DND-41 (cell line): Measurements from ENCODE around the gene CCL23.
"Not testable (repeated sequence)": the region's sequence is repeated elsewhere in the genome, so short reads cannot be mapped to it uniquely, and the experiment has no call there.

Source experiments
- ATAC-seq: fragments of 200-7000 bp; cut with Tn5 transposase; 3 replicates; pipeline ENCODE4 v1.9.1; 2021; ENCODE audit warnings: low read depth; ENCODE audit not compliant: insufficient read depth
- DNase-seq: peaks from one replicate; pipeline ENCODE4 v3.0.0-alpha.2; 2020
- H2AFZ ChIP-seq: 2 replicates; pipeline ENCODE4 v1.6.0; 2012; ENCODE audit warnings: low read depth, low read length
- H3K27ac ChIP-seq: 2 replicates; pipeline ENCODE4 v1.5.1; 2012; ENCODE audit warnings: low read length, inconsistent platforms
- H3K27me3 ChIP-seq: fragments of 200-600 bp; sonication (generic); 2 replicates; pipeline ENCODE4 v1.6.0; 2012; ENCODE audit warnings: low read length, mild to moderate bottlenecking, inconsistent platforms; ENCODE audit not compliant: insufficient read depth, poor library complexity
- H3K36me3 ChIP-seq: 2 replicates; pipeline ENCODE4 v1.5.1; 2012; ENCODE audit warnings: low read length, inconsistent platforms; ENCODE audit not compliant: insufficient read depth
- H3K4me1 ChIP-seq: 2 replicates; pipeline ENCODE4 v1.5.1; 2012; ENCODE audit warnings: mild to moderate bottlenecking, low read length; ENCODE audit not compliant: insufficient read depth
- H3K4me2 ChIP-seq: 2 replicates; pipeline ENCODE4 v1.6.0; 2012; ENCODE audit warnings: mild to moderate bottlenecking, moderate library complexity, low read length, inconsistent platforms; ENCODE audit not compliant: insufficient read depth
- H3K4me3 ChIP-seq, 2 experiments: fragments of 200-600 bp in 1 of 2; shearing (Covaris generic) in 1 of 2; 2 replicates each; pipeline ENCODE4 v1.5.1; 2012 to 2016; ENCODE audit warnings: inconsistent platforms in 2 of 2, low read length in 2 of 2, mild to moderate bottlenecking in 2 of 2, low read depth in 1 of 2, moderate library complexity in 1 of 2
- H3K79me2 ChIP-seq: 2 replicates; pipeline ENCODE4 v1.6.0; 2012; ENCODE audit warnings: low read length, inconsistent platforms; ENCODE audit not compliant: insufficient read depth
- H3K9ac ChIP-seq: 2 replicates; pipeline ENCODE4 v1.6.0; 2012; ENCODE audit warnings: low read depth, mild to moderate bottlenecking, inconsistent platforms, low read length, moderate library complexity
- H3K9me3 ChIP-seq: 2 replicates; pipeline ENCODE4 v1.5.1; 2012; ENCODE audit warnings: low read length, moderate library complexity, mild to moderate bottlenecking, inconsistent platforms; ENCODE audit not compliant: insufficient read depth, severe bottlenecking
- H4K20me1 ChIP-seq: 2 replicates; pipeline ENCODE4 v1.6.0; 2012; ENCODE audit warnings: low read length; ENCODE audit not compliant: insufficient read depth
- EZH2 ChIP-seq: IDR thresholded peaks from 3 replicates; pipeline ENCODE4 v1.6.1; 2012; ENCODE audit warnings: borderline replicate concordance, low read depth, mild to moderate bottlenecking, moderate library complexity, low read length, inconsistent platforms; ENCODE audit not compliant: severe bottlenecking
- TF ChIP-seq, protein P1 (sequence below): IDR thresholded peaks from 2 replicates; pipeline ENCODE4 v1.5.1; 2012; ENCODE audit warnings: borderline replicate concordance, low read length, moderate library complexity, mild to moderate bottlenecking; ENCODE audit not compliant: poor library complexity, severe bottlenecking; ENCODE audit errors: extremely low read depth

CCL23 gene

DNA sequence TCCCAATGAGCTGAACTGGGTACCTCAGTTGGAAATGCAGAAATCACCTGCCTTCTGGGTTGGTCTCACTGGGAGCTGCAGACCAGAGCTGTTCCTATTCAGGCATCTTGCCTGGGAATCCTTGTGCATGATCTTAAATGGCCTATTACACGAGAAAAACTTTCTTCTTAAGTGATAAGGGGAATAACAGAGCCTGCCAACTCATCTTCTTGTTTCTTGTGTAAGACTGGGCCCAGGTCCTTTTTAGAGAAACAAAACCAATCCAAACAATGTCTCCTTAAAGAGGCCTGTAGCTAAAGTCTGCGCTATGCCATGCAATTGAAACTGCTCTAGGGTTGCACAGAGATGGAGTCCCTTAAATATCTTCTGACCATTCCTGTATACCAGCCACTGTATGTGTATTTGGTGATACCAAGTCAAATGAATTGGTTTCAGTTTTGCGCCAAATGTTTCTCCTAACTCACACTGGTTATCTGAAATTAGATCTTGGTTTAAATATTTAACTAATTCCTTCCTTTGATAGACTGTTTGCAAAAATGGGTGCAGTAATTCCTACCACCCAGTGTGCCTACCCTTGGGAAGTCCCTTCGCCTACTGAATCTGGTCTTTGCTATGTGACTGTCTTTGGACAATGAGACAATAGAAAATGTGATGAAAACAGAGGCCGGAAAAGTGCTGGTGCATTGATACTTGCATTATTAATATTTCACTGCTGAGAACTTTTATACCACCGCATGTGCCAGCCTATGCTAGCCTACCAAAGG is 6.5 kb upstream of the CCL23 start:
- ATAC-seq: no peak
- Histone ChIP-seq H3K9me3 (no peaks in the 10 kb centered on the region), H3K36me3 (no peaks in the 10 kb centered on the region), H3K4me2 (no peak overlapping the region), H3K27me3 (peaks cover 9% of the 10 kb centered on the region), H3K79me2 (no peaks in the 10 kb centered on the region), H2AFZ (no peak overlapping the region), H3K9ac (no peak overlapping the region), H3K4me1 (no peaks in the 10 kb centered on the region), H3K4me3 (no peak overlapping the region), H4K20me1 (no peaks in the 10 kb centered on the region), H3K27ac (no peak overlapping the region)
- DNase-seq: no peak
- TF ChIP-seq, protein P1, sequence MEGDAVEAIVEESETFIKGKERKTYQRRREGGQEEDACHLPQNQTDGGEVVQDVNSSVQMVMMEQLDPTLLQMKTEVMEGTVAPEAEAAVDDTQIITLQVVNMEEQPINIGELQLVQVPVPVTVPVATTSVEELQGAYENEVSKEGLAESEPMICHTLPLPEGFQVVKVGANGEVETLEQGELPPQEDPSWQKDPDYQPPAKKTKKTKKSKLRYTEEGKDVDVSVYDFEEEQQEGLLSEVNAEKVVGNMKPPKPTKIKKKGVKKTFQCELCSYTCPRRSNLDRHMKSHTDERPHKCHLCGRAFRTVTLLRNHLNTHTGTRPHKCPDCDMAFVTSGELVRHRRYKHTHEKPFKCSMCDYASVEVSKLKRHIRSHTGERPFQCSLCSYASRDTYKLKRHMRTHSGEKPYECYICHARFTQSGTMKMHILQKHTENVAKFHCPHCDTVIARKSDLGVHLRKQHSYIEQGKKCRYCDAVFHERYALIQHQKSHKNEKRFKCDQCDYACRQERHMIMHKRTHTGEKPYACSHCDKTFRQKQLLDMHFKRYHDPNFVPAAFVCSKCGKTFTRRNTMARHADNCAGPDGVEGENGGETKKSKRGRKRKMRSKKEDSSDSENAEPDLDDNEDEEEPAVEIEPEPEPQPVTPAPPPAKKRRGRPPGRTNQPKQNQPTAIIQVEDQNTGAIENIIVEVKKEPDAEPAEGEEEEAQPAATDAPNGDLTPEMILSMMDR: no peak
- TF ChIP-seq EZH2: no peak

DNA sequence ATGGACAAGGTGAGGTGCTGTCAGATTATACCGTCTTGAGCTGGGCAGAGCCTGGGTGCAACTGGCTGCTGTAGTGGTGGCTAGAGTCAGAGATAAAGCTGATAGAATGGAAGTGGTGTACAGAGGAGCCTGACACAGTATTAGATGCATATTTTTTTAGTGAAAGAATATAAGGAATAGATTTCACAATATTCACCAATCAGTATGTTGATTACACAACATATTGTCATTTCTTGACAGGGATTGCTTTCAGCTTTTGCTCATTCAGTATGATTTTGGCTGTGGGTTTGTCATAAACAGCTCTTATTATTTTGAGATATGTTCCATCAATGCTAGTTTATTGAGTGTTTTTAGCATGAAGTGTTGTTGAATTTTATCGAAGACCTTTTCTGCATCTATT is 1.7 kb upstream of the CCL23 start:
- no peak for ATAC-seq

DNA sequence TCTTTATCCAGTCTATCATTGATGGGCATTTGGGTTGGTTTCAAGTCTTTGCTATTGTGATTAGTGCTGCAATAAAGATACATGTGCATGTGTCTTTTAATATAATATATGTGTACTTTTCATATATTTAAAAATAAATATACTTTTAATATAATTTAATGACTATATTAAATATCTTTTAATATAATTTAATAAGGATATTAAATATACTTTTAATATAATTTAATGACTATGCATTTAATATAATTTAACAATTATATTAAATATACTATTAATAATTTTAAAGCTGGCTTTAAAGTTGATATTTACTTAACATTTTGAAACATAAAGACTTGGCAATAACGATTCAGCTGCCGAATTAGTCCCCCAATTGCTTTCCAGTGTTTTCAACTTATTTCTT is 1.2 kb downstream of the CCL23 start:
- no peak overlapping the region for H3K27ac ChIP-seq
- H3K9me3 ChIP-seq: no peaks in the 10 kb centered on the region
- ATAC-seq (no peak), DNase-seq (no peak)
- no peaks in the 10 kb centered on the region for H3K79me2 ChIP-seq
- no peak overlapping the region for H3K4me3 ChIP-seq
- H2AFZ ChIP-seq: no peak overlapping the region
- no peak for TF ChIP-seq EZH2
- TF ChIP-seq, protein P1: no peak
- no peak overlapping the region for H3K4me2 ChIP-seq
- peaks cover 10% of the 10 kb centered on the region for H3K27me3 ChIP-seq
- no peaks in the 10 kb centered on the region for H3K36me3 ChIP-seq
- no peaks in the 10 kb centered on the region for H3K4me1 ChIP-seq
- H4K20me1 ChIP-seq: no peaks in the 10 kb centered on the region
- H3K9ac ChIP-seq: no peak overlapping the region

More for the DNA sequence above, 1.7 kb upstream of the CCL23 start:
- Histone ChIP-seq H3K79me2 (no peaks in the 10 kb centered on the region), H2AFZ (no peak overlapping the region), H3K27me3 (peaks cover 10% of the 10 kb centered on the region), H3K4me3 (no peak overlapping the region), H3K4me1 (no peaks in the 10 kb centered on the region), H3K27ac (no peak overlapping the region), H3K36me3 (no peaks in the 10 kb centered on the region), H3K9ac (no peak overlapping the region), H3K4me2 (no peak overlapping the region), H4K20me1 (no peaks in the 10 kb centered on the region), H3K9me3 (no peaks in the 10 kb centered on the region)
- no peak for TF ChIP-seq EZH2
- TF ChIP-seq, protein P1: no peak
- DNase-seq: no peak

DNA sequence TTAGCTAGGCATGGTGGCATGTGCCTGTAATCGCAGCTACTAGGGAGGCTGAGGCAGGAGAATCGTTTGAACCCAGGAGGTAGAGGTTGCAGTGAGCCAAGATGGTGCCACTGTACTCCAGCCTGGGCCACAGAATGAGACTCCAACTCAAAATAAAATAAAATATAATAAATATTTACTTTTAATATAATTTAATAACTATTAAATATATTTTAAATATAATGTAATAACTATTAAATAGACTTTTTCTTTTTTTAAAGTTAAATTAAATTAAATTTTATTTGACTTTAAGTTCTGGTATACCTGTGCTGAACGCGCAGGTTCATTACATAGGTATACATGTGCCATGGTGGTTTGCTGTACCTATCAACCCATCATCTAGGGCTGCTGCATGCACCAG is 1.9 kb downstream of the CCL23 start:
- not testable (repeated sequence) for H3K36me3 ChIP-seq, H3K27ac ChIP-seq, H3K27me3 ChIP-seq, H2AFZ ChIP-seq, H3K4me2 ChIP-seq, H3K9me3 ChIP-seq, H3K9ac ChIP-seq, H3K79me2 ChIP-seq, H3K4me1 ChIP-seq, H3K4me3 ChIP-seq, H4K20me1 ChIP-seq, DNase-seq, ATAC-seq
